ENCODE results near the gene SH3PXD2B. TPM values are rescaled to one million over a fixed set of nuclear protein-coding genes. Genes with fewer than 3 reads are reported as not detected.
A peak's percentile ranks its signal among the peaks of the same experiment; 100 is the strongest.
"Not testable (repeated sequence)": the region's sequence is repeated elsewhere in the genome, so short reads cannot be mapped to it uniquely, and the experiment has no call there.

SH3PXD2B gene
- total and polyA plus RNA-seq, 2 donors (not counting 1 experiment from before 2014, with no cell fraction given), result 12.6 to 21.1 TPM

GRCh38 chr5:172399826-172400225 lies 54.5 kb downstream of the SH3PXD2B start:
- H3K36me3 ChIP-seq (ENCODE audit: control insufficient read depth, insufficient read depth, low read length), result no peaks in the 10 kb centered on the region

GRCh38 chr5:172399336-172399735 lies 55.0 kb downstream of the SH3PXD2B start:
- H3K9me3 ChIP-seq (ENCODE audit: control insufficient read depth, insufficient read depth, low read depth, low read length), result no peaks in the 10 kb centered on the region
- TF ChIP-seq EZH2 (IDR thresholded peaks at IDR 0.05; ENCODE audit: low read length, missing control alignments) (no peak), CTCF (conservative IDR thresholded peaks at IDR 0.05 in 1 of 2, IDR thresholded peaks at IDR 0.05 in 1 of 2; ENCODE audit: low read depth in 1 of 2, low read length in 2 of 2) (no peak)
- no peaks in the 10 kb centered on the region for H3K27me3 ChIP-seq (ENCODE audit: control insufficient read depth, insufficient read depth, low read length)
- H3K27ac ChIP-seq (ENCODE audit: insufficient read depth, low read length), result no peak overlapping the region
- H3K36me3 ChIP-seq (ENCODE audit: control insufficient read depth, insufficient read depth, low read length), result no peaks in the 10 kb centered on the region
- peaks cover 5% of the 10 kb centered on the region for H3K4me1 ChIP-seq (ENCODE audit: control insufficient read depth, extremely low read depth, insufficient read depth, low read length)
- no peaks in the 10 kb centered on the region for H3K79me2 ChIP-seq (ENCODE audit: control insufficient read depth, insufficient read depth, low read length)
- H3K4me3 ChIP-seq (replicated peaks in 1 of 4; ENCODE audit: control extremely low read depth in 1 of 4, insufficient read depth in 1 of 4, low read depth in 3 of 4, low read length in 4 of 4), result no peak overlapping the region
- H2AFZ ChIP-seq (ENCODE audit: low read length), result no peak overlapping the region
- H3K4me2 ChIP-seq (ENCODE audit: extremely low read depth, insufficient read depth, low read length), result no peak overlapping the region
- DNase-seq (ENCODE audit: low read depth in 2 of 2), result peak in 1 of 2 donors; percentile 79
- no peak overlapping the region for H3K9ac ChIP-seq (ENCODE audit: insufficient read depth, low read length)
- H4K20me1 ChIP-seq (ENCODE audit: control insufficient read depth, extremely low read depth, insufficient read depth, low read length), result no peaks in the 10 kb centered on the region

More at GRCh38 chr5:172399826-172400225, 54.5 kb downstream of the SH3PXD2B start:
- Histone ChIP-seq H3K4me1 (ENCODE audit: control insufficient read depth, extremely low read depth, insufficient read depth, low read length) (peaks cover 5% of the 10 kb centered on the region), H3K79me2 (ENCODE audit: control insufficient read depth, insufficient read depth, low read length) (no peaks in the 10 kb centered on the region), H3K27ac (ENCODE audit: insufficient read depth, low read length) (no peak overlapping the region), H4K20me1 (ENCODE audit: control insufficient read depth, extremely low read depth, insufficient read depth, low read length) (no peaks in the 10 kb centered on the region), H3K27me3 (ENCODE audit: control insufficient read depth, insufficient read depth, low read length) (no peaks in the 10 kb centered on the region), H3K4me2 (ENCODE audit: extremely low read depth, insufficient read depth, low read length) (no peak overlapping the region), H2AFZ (ENCODE audit: low read length) (no peak overlapping the region), H3K4me3 (replicated peaks in 1 of 4; ENCODE audit: control extremely low read depth in 1 of 4, insufficient read depth in 1 of 4, low read depth in 3 of 4, low read length in 4 of 4) (no peak overlapping the region), H3K9ac (ENCODE audit: insufficient read depth, low read length) (no peak overlapping the region), H3K9me3 (ENCODE audit: control insufficient read depth, insufficient read depth, low read depth, low read length) (no peaks in the 10 kb centered on the region)
- TF ChIP-seq EZH2 (IDR thresholded peaks at IDR 0.05; ENCODE audit: low read length, missing control alignments) (no peak), CTCF (conservative IDR thresholded peaks at IDR 0.05 in 1 of 2, IDR thresholded peaks at IDR 0.05 in 1 of 2; ENCODE audit: low read depth in 1 of 2, low read length in 2 of 2) (no peak)
- DNase-seq (ENCODE audit: low read depth in 2 of 2), result no peak

- not testable (repeated sequence) for H3K9me3 ChIP-seq (ENCODE audit: control insufficient read depth, insufficient read depth, low read depth, low read length); H3K9ac ChIP-seq (ENCODE audit: insufficient read depth, low read length); H3K4me3 ChIP-seq (replicated peaks in 1 of 4; ENCODE audit: control extremely low read depth in 1 of 4, insufficient read depth in 1 of 4, low read depth in 3 of 4, low read length in 4 of 4); H3K79me2 ChIP-seq (ENCODE audit: control insufficient read depth, insufficient read depth, low read length); H3K27ac ChIP-seq (ENCODE audit: insufficient read depth, low read length); H3K4me1 ChIP-seq (ENCODE audit: control insufficient read depth, extremely low read depth, insufficient read depth, low read length); H3K27me3 ChIP-seq (ENCODE audit: control insufficient read depth, insufficient read depth, low read length); H2AFZ ChIP-seq (ENCODE audit: low read length); H4K20me1 ChIP-seq (ENCODE audit: control insufficient read depth, extremely low read depth, insufficient read depth, low read length); H3K4me2 ChIP-seq (ENCODE audit: extremely low read depth, insufficient read depth, low read length); H3K36me3 ChIP-seq (ENCODE audit: control insufficient read depth, insufficient read depth, low read length); DNase-seq (ENCODE audit: low read depth in 2 of 2)
These were observed 55.7 kb downstream of the SH3PXD2B start for GRCh38 chr5:172398645-172399044.

DNA sequence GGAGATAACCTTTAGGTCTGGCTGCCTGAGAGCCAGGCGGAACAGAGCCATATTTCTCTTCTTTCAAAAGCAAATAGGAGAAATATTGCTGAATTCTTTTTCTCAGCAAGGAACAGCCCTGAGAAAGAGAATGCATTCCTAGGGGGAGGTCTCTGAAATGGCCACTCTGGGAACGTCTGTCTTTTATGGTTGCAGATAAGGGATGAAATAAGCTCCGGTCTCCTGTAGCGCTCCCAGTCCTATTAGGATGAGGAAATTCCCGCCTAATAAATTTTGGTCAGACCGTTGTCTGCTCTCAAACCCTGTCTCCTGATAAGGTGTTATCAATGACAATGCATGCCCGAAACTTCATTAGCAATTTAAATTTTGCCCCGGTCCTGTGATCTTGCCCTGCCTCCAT lies 57.3 kb downstream of the SH3PXD2B start:
- H3K9ac ChIP-seq (ENCODE audit: insufficient read depth, low read length); DNase-seq (ENCODE audit: low read depth in 2 of 2); H3K79me2 ChIP-seq (ENCODE audit: control insufficient read depth, insufficient read depth, low read length); H3K4me1 ChIP-seq (ENCODE audit: control insufficient read depth, extremely low read depth, insufficient read depth, low read length); H3K4me3 ChIP-seq (replicated peaks in 1 of 4; ENCODE audit: control extremely low read depth in 1 of 4, insufficient read depth in 1 of 4, low read depth in 3 of 4, low read length in 4 of 4); H2AFZ ChIP-seq (ENCODE audit: low read length); H3K27ac ChIP-seq (ENCODE audit: insufficient read depth, low read length); H3K36me3 ChIP-seq (ENCODE audit: control insufficient read depth, insufficient read depth, low read length); H3K4me2 ChIP-seq (ENCODE audit: extremely low read depth, insufficient read depth, low read length); H3K27me3 ChIP-seq (ENCODE audit: control insufficient read depth, insufficient read depth, low read length); H4K20me1 ChIP-seq (ENCODE audit: control insufficient read depth, extremely low read depth, insufficient read depth, low read length); H3K9me3 ChIP-seq (ENCODE audit: control insufficient read depth, insufficient read depth, low read depth, low read length): not testable (repeated sequence)
